Measurements from ENCODE around the gene LY6G6C. TPM values are rescaled to one million over a fixed set of nuclear protein-coding genes. Genes with fewer than 3 reads are reported as not detected.
A peak's percentile ranks its signal among the peaks of the same experiment; 100 is the strongest.

The LY6G6C gene
- total RNA-seq, 1 donor from 2014 or later, result not detected

GRCh38 chr6:31687321-31687720 is 34.2 kb downstream of the LY6G6C start:
- DNase-seq (ENCODE audit: low spot score in 2 of 2) (no peak), FAIRE-seq (no peak)

- no peak for DNase-seq (ENCODE audit: low spot score in 2 of 2)
- no peak for FAIRE-seq
Observed at GRCh38 chr6:31686483-31686882, 35.1 kb downstream of the LY6G6C start.

- FAIRE-seq (no peak), DNase-seq (ENCODE audit: low spot score in 2 of 2) (no peak)
Observed at GRCh38 chr6:31683591-31683990, 38.0 kb downstream of the LY6G6C start.

GRCh38 chr6:31681135-31681671 is 40.3 kb downstream of the LY6G6C start:
- DNase-seq (ENCODE audit: low spot score in 2 of 2), result peak in 1 of 2 donors; percentile 67
- FAIRE-seq, result no peak

- FAIRE-seq (no peak), DNase-seq (ENCODE audit: low spot score in 2 of 2) (peak; percentile 71 to 83)
Observed at GRCh38 chr6:31680226-31681134, 41.1 kb downstream of the LY6G6C start, which contains the start of gene LY6G5C. TSS of gene LY6G5C (minus strand) at chr6:31681067. CDS start at chr6:31680373, 694 bp downstream.

GRCh38 chr6:31677955-31678354 is 43.6 kb downstream of the LY6G6C start:
- FAIRE-seq, result no peak

GRCh38 chr6:31676904-31677303 is 44.6 kb downstream of the LY6G6C start:
- DNase-seq (ENCODE audit: low spot score in 2 of 2) (no peak), FAIRE-seq (no peak)

More at GRCh38 chr6:31677955-31678354, 43.6 kb downstream of the LY6G6C start:
- no peak for DNase-seq (ENCODE audit: low spot score in 2 of 2)

GRCh38 chr6:31676322-31676903 is 45.1 kb downstream of the LY6G6C start:
- DNase-seq (ENCODE audit: low spot score in 2 of 2), result no peak
- FAIRE-seq, result no peak

GRCh38 chr6:31669676-31670075 is 51.9 kb downstream of the LY6G6C start, which contains the start of gene LY6G5B:
TSS of gene LY6G5B (plus strand) at chr6:31669976. CDS start at chr6:31670951, 975 bp downstream.
- DNase-seq (ENCODE audit: low spot score in 2 of 2), result no peak
- FAIRE-seq, result no peak

Small RNA genes within 50 kb of the gene (small RNA-seq; reads per million reads assigned to genes)
- not detected for gene LY6G6D
- not detected for gene MIR4646
- not detected for gene MSH5-SAPCD1
- gene RNU6-850P, result not detected
- gene SAPCD1, result not detected

Other genes starting within 250 kb of the LY6G6C start
- 0.41 TPM for gene MICB, start 223.6 kb downstream of the LY6G6C start, total RNA-seq
- not detected for gene MCCD1, start 192.8 kb downstream of the LY6G6C start, total RNA-seq
- gene DDX39B, start 179.7 kb downstream of the LY6G6C start, total RNA-seq, result 318 TPM
- 54.6 TPM for gene ATP6V1G2, start 175.1 kb downstream of the LY6G6C start, total RNA-seq
- 20.4 TPM for gene NFKBIL1, start 174.1 kb downstream of the LY6G6C start, total RNA-seq
- gene LTA, start 149.5 kb downstream of the LY6G6C start, total RNA-seq, result not detected
- not detected for gene TNF, start 146.2 kb downstream of the LY6G6C start, total RNA-seq
- not detected for gene LTB, start 139.3 kb downstream of the LY6G6C start, total RNA-seq
- 1.2 TPM for gene LST1, start 135.5 kb downstream of the LY6G6C start, total RNA-seq
- not detected for gene NCR3, start 128.7 kb downstream of the LY6G6C start, total RNA-seq
- gene AIF1, start 106.5 kb downstream of the LY6G6C start, total RNA-seq, result 6.9 TPM
- 30.6 TPM for gene PRRC2A, start 101.0 kb downstream of the LY6G6C start, total RNA-seq
- gene BAG6, start 69.1 kb downstream of the LY6G6C start, total RNA-seq, result 150 TPM
- 0.41 TPM for gene APOM, start 65.9 kb downstream of the LY6G6C start, total RNA-seq
- gene C6orf47, start 61.0 kb downstream of the LY6G6C start, total RNA-seq, result 16.7 TPM
- 11.4 TPM for gene GPANK1, start 56.7 kb downstream of the LY6G6C start, total RNA-seq
- gene CSNK2B, start 55.7 kb downstream of the LY6G6C start, total RNA-seq, result 66.0 TPM
- gene LY6G5B, start 51.8 kb downstream of the LY6G6C start, total RNA-seq, result 1.6 TPM
- gene LY6G5C, start 40.7 kb downstream of the LY6G6C start, total RNA-seq, result 5.3 TPM
- 41.6 TPM for gene ABHD16A, start 18.4 kb downstream of the LY6G6C start, total RNA-seq
- not detected for gene LY6G6F, start 14.9 kb downstream of the LY6G6C start, total RNA-seq
- not detected for gene LY6G6D, start 6.4 kb downstream of the LY6G6C start, total RNA-seq
- gene MPIG6B, start 1.6 kb upstream of the LY6G6C start, total RNA-seq, result not detected
- 90.9 TPM for gene DDAH2, start 7.6 kb upstream of the LY6G6C start, total RNA-seq
- gene CLIC1, start 14.8 kb upstream of the LY6G6C start, total RNA-seq, result 26.1 TPM
- gene MSH5, start 18.3 kb upstream of the LY6G6C start, total RNA-seq, result 2.9 TPM
- 0.82 TPM for gene SAPCD1, start 40.9 kb upstream of the LY6G6C start, total RNA-seq
- gene VWA7, start 55.6 kb upstream of the LY6G6C start, total RNA-seq, result under 0.01 TPM
- gene VARS1, start 74.0 kb upstream of the LY6G6C start, total RNA-seq, result 34.6 TPM
- gene LSM2, start 85.2 kb upstream of the LY6G6C start, total RNA-seq, result 23.6 TPM
- gene HSPA1L, start 93.5 kb upstream of the LY6G6C start, total RNA-seq, result 5.7 TPM
- 111 TPM for gene HSPA1A, start 93.8 kb upstream of the LY6G6C start, total RNA-seq
- gene HSPA1B, start 106.0 kb upstream of the LY6G6C start, total RNA-seq, result 180 TPM
- gene NEU1, start 141.1 kb upstream of the LY6G6C start, total RNA-seq, result 19.6 TPM
- not detected for gene SLC44A4, start 157.3 kb upstream of the LY6G6C start, total RNA-seq
- 102 TPM for gene EHMT2, start 176.0 kb upstream of the LY6G6C start, total RNA-seq
- gene ZBTB12, start 180.3 kb upstream of the LY6G6C start, total RNA-seq, result 25.7 TPM
- 3.7 TPM for gene C2, start 206.0 kb upstream of the LY6G6C start, total RNA-seq
- gene CFB, start 224.3 kb upstream of the LY6G6C start, total RNA-seq, result 0.82 TPM
- gene NELFE, start 237.2 kb upstream of the LY6G6C start, total RNA-seq, result 45.7 TPM
- 30.2 TPM for gene SKIC2, start 237.4 kb upstream of the LY6G6C start, total RNA-seq